Testis (tissue), 3 donors: ENCODE data around the gene C11orf24. TPM values are rescaled to one million over a fixed set of nuclear protein-coding genes. Genes with fewer than 3 reads are reported as not detected.

Experiments
- DNase-seq: peaks from one replicate; pipeline ENCODE4 v3.0.0-alpha.2; 2019
- H3K27ac ChIP-seq, 2 donors: fragments of 200-600 bp; sonication (generic); one replicate each; pipeline ENCODE4 v1.5.1; 2019
- H3K27me3 ChIP-seq: fragments of 200-600 bp; sonication (generic); one replicate; pipeline ENCODE4 v1.5.1; 2019
- H3K36me3 ChIP-seq: fragments of 200-600 bp; sonication (generic); one replicate; pipeline ENCODE4 v1.5.1; 2017; ENCODE audit warnings: low read depth; ENCODE audit errors: missing control alignments
- H3K4me1 ChIP-seq: fragments of 200-600 bp; sonication (generic); one replicate; pipeline ENCODE4 v1.5.1; 2019
- H3K4me3 ChIP-seq, 2 donors: fragments of 200-600 bp; sonication (generic); one replicate each; pipeline ENCODE4 v1.5.1; 2017 to 2019
- H3K9me3 ChIP-seq: fragments of 200-600 bp; sonication (generic); one replicate; pipeline ENCODE4 v1.5.1; 2017
- POLR2A ChIP-seq: fragments of 450-650 bp; IDR thresholded peaks from one replicate; pipeline ENCODE4 v1.6.1; 2017; ENCODE audit warnings: antibody characterized with exemption, mild to moderate bottlenecking, moderate library complexity
- WGBS, 2 donors: methylation state at CpG; one replicate each; pipeline ENCODE4 v1.1.5; 2018; 5-methylcytosine and 5-hydroxymethylcytosine counted together
- intact Hi-C: fragments of 100-400 bp; cut with DNase I; formaldehyde crosslinking; loops from one replicate; pipeline ENCODE4 v1.15.1; 2023; ENCODE audit warnings: low total_unique reads
- polyA plus RNA-seq: library from polyadenylated mRNA; stranded (reverse); fragments of 350-450 nt; fragmentation: Illumina TruSeq; extraction: RNeasy Lipid Tissue Mini Kit (QIAGEN cat#74804); gene quantifications from one replicate; pipeline ENCODE4 v1.2.3, GENCODE V29; 2014; ENCODE audit warnings: low read depth, low replicate concordance; ENCODE audit not compliant: insufficient read depth
- total RNA-seq, 2 donors: library from RNA; depleted of rRNA; stranded (reverse); fragments of >200 nt; gene quantifications; one replicate each; pipeline ENCODE4 v1.2.3, GENCODE V29; 2016
- TF ChIP-seq, protein P1 (sequence below), 3 experiments: fragments of 450-650 bp in 2 of 3; fragments of 200-600 bp in 1 of 3; sonication (generic) in 1 of 3; IDR thresholded peaks; one replicate each; pipeline ENCODE4 v1.5.1; 2016 to 2019; ENCODE audit warnings: antibody characterized with exemption in 3 of 3, mild to moderate bottlenecking in 2 of 3, moderate library complexity in 1 of 3

The C11orf24 gene
- total and polyA plus RNA-seq, 3 donors from 2014 or later = 29.6 to 87.7 (median 65.7) TPM

DNA sequence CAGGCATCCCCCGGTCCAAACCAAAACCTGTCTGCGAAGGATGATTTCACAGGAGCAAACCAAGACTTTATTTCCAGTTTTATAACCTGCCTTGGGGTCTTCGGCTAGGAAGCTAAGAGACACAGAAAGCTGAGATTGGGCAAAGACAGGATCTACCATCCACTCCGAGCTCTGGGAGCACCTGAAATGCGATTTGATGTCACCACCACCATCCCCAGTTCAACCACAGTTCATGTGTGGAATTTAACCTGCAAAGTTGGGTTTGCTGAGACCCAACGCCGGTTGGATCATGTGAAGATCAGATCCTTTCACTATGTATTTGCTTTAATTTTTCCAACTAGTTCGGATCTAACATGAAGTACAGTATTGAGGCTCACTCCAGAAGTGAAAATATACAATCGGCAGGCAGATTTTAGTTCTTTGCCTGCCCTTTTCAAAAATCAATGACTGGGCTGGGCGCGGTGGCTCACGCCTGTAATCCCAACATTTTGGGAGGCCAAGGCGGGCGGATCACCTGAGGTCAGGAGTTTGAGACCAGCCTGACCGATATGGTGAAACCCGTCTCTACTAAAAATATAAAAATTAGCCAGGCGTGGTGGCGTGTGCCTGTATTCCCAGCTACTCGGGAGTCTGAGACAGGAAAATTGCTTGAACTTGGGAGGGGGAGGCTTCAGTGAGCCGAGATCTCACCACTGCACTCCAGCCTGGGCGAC is 1.4 kb upstream of the C11orf24 start:
- Histone ChIP-seq H3K27ac (no peak overlapping the region), H3K4me3 (peak overlapping the region in 1 of 2 donors; percentile 73), H3K27me3 (no peaks in the 10 kb centered on the region), H3K4me1 (peaks cover 23% of the 10 kb centered on the region), H3K36me3 (no peaks in the 10 kb centered on the region), H3K9me3 (no peaks in the 10 kb centered on the region)
- TF ChIP-seq, protein P1, sequence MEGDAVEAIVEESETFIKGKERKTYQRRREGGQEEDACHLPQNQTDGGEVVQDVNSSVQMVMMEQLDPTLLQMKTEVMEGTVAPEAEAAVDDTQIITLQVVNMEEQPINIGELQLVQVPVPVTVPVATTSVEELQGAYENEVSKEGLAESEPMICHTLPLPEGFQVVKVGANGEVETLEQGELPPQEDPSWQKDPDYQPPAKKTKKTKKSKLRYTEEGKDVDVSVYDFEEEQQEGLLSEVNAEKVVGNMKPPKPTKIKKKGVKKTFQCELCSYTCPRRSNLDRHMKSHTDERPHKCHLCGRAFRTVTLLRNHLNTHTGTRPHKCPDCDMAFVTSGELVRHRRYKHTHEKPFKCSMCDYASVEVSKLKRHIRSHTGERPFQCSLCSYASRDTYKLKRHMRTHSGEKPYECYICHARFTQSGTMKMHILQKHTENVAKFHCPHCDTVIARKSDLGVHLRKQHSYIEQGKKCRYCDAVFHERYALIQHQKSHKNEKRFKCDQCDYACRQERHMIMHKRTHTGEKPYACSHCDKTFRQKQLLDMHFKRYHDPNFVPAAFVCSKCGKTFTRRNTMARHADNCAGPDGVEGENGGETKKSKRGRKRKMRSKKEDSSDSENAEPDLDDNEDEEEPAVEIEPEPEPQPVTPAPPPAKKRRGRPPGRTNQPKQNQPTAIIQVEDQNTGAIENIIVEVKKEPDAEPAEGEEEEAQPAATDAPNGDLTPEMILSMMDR (IDR thresholded peaks at IDR 0.05) = no peak
- no peak for TF ChIP-seq POLR2A
- no peak for DNase-seq
- 66 to 69% methylated on average over 21 of the region's 21 CpGs for WGBS, 2 donors
- intact Hi-C loops = no loop called here

DNA sequence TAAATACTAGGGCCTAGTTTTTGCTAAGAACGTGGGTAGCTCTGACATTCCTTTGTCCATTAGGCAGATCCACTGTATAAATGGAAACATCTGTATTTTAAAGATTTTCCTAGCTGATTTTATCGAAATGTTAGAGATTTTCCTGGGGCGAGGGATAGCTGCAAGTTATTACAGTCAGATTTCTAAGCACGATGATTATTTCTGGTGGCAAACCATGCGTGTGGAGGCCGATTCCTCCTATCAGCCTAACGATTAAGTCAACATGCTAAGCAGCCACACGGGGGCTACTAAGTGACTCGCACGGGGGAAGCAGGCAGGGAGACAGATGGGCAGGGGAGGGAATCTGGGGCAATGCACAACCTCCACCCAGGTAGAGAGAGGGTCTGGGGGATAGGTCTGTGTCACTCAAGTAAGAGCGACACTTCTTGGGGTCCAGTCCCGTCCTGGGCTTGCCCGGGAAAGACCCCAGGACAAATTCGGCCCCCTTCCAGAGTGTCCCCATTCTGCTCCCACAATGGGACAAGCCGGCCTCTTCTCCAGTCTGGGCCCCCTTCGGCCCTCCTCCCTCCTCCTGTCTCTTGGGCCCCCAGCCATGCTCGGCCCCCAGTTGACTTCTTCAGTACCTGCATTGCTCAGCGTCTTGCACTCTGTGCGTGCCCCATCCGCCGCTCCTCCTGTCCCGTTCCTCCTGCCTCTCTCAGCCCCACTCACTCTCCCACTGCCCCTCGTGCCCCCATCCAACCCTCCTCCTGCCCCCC is 571 bp downstream of the C11orf24 start:
- no peaks in the 10 kb centered on the region for H3K9me3 ChIP-seq
- no peaks in the 10 kb centered on the region for H3K27me3 ChIP-seq
- H3K4me1 ChIP-seq = peaks cover 23% of the 10 kb centered on the region
- 1 to 2% methylated on average over 23 of the region's 23 CpGs for WGBS, 2 donors
- no peak for TF ChIP-seq POLR2A
- TF ChIP-seq, protein P1 (IDR thresholded peaks at IDR 0.05) = peak; percentile 23 to 35 (median 34)
- intact Hi-C loops = no loop called here
- H3K27ac ChIP-seq = peak overlapping the region; percentile 86 to 89
- peak overlapping the region; percentile 73 to 95 for H3K4me3 ChIP-seq
- DNase-seq = peak; percentile 74
- no peaks in the 10 kb centered on the region for H3K36me3 ChIP-seq

DNA sequence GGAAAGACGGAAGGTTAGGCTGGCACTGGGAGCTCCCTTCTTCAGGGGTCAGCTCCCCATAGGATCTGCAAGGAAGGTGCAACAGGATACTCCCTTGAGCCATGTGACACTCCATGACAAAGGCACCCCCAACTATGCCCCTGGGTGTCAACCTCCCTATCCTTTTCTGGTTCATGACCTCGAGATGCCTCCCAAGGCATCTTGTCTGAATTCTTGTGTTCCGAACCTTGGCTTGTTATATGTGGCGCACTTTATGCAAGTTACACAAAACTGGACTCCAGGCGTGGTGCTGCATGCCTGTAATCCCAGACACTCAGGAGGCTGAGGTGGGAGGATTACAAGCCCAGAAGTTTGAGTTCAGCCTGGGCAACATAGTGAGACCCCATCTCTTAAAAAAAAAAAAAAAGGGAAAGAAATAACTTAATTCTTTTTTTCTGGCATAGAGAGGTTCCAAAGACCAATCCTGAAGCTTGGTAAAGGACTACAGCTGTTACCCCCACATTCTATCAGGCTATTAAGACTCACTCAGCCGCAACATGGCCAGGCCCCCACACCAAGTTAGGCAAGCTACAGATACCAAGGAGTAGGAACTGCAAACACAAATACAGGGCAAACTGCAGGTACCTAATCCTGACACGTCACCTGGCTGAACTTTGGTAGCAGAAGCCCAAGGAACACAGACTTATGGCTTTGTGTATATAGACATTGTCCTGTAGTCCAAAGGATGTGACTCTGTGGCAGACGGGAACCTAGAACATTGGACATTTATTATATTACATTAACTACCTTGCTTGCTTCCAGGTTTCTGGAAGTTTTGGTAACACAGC is 1.4 kb downstream of the C11orf24 start:
- DNase-seq = no peak
- no peaks in the 10 kb centered on the region for H3K36me3 ChIP-seq
- TF ChIP-seq POLR2A = no peak
- TF ChIP-seq, protein P1 (IDR thresholded peaks at IDR 0.05) = no peak
- WGBS, 2 donors = 67 to 68% methylated on average over 8 of the region's 8 CpGs
- H3K4me1 ChIP-seq = peaks cover 23% of the 10 kb centered on the region
- no peaks in the 10 kb centered on the region for H3K9me3 ChIP-seq
- peak overlapping the region in 1 of 2 donors; percentile 95 for H3K4me3 ChIP-seq
- intact Hi-C loops = no loop called here
- H3K27me3 ChIP-seq = no peaks in the 10 kb centered on the region
- H3K27ac ChIP-seq = peak overlapping the region in 1 of 2 donors; percentile 86

DNA sequence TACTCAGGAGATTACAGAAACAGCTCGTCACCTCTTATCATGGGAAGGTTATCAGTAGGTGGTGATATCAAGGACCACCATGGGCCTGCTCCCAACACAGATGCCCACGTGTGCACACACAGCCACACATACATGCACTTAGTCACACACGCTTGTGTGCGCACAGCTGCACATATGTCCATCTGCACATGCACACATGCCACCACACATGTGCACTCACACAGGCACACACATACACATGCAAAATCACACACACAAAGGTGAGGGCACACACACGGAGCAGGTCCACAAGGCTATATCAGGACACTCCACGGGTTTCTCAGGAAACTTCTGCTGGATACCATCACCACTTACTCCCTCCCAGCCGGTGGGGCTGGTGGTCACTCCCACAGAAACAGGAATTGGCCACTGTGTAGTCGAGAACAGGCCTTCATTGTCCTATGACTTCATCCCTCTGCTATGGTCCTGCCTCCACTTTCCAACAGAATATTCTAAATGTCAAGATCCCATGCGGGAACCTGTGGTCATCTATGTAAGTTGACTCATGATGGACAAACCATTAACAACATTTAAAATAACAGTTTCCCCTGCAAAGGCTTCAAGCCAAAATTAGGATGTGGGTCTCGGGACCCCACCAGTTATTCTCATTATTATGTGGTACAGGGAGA is 2.2 kb downstream of the C11orf24 start:
- Histone ChIP-seq H3K4me3 (no peak overlapping the region), H3K27ac (no peak overlapping the region), H3K36me3 (no peaks in the 10 kb centered on the region), H3K4me1 (peaks cover 23% of the 10 kb centered on the region), H3K9me3 (no peaks in the 10 kb centered on the region), H3K27me3 (no peaks in the 10 kb centered on the region)
- WGBS, 2 donors = 61 to 66% methylated on average over 8 to 10 of the region's 10 CpGs
- intact Hi-C loops = no loop called here
- TF ChIP-seq POLR2A = no peak
- TF ChIP-seq, protein P1 (IDR thresholded peaks at IDR 0.05) = no peak
- peak; percentile 49 for DNase-seq
